Measurements from ENCODE around the gene LRRTM4. TPM values are rescaled to one million over a fixed set of nuclear protein-coding genes. Genes with fewer than 3 reads are reported as not detected.

The LRRTM4 gene
- total RNA-seq, 1 donor from 2014 or later, result 5.4 TPM

DNA sequence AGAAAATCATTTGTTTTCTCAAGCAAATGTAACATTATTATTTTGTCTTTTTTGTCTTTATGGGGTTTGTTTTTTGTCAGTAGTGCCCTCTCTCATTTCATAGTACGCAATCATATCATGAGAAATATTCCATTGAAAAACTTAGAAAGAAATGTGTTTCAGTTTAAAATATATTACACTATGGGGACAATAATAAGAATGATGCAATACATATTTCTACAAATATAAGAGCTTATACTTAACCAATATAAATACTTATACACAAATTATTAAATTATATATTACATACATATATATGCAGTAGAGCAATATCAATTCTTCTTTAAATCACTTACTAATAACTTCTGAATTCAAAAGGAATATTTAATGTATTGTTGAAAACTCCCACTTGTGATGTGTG lies 13.7 kb downstream of the LRRTM4 start:
- H3K36me3 Mint-ChIP-seq, result no peaks in the 10 kb centered on the region
- H3K4me1 Mint-ChIP-seq (ENCODE audit: unreplicated experiment), result peaks cover 4% of the 10 kb centered on the region
- no peaks in the 10 kb centered on the region for H3K9me3 Mint-ChIP-seq
- no peak overlapping the region for H3K27ac Mint-ChIP-seq
- no peak overlapping the region for H3K4me3 Mint-ChIP-seq
- TF ChIP-seq, protein P1, sequence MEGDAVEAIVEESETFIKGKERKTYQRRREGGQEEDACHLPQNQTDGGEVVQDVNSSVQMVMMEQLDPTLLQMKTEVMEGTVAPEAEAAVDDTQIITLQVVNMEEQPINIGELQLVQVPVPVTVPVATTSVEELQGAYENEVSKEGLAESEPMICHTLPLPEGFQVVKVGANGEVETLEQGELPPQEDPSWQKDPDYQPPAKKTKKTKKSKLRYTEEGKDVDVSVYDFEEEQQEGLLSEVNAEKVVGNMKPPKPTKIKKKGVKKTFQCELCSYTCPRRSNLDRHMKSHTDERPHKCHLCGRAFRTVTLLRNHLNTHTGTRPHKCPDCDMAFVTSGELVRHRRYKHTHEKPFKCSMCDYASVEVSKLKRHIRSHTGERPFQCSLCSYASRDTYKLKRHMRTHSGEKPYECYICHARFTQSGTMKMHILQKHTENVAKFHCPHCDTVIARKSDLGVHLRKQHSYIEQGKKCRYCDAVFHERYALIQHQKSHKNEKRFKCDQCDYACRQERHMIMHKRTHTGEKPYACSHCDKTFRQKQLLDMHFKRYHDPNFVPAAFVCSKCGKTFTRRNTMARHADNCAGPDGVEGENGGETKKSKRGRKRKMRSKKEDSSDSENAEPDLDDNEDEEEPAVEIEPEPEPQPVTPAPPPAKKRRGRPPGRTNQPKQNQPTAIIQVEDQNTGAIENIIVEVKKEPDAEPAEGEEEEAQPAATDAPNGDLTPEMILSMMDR (conservative IDR thresholded peaks at IDR 0.05), result no peak
- DNase-seq (ENCODE audit: extremely low spot score, unreplicated experiment), result no peak
- no peaks in the 10 kb centered on the region for H3K27me3 Mint-ChIP-seq

DNA sequence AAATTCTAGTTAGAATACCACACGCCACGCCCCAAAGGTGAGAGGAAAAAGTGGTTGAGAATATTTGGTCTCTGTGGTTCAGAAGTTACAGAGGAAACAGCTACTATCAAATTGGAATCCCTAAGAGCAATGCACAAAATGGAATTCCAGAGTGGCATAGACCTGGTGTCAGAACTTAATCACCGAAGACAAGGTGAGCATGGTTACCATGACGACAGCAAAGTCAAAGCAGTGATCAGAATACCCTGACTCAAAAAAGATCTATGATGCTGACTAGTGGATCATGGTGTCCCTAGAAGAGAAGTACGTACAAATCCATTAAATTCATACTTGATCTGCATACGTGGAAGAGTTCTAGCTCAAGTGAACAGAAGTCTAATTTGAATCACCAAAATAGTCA lies 14.5 kb downstream of the LRRTM4 start:
- no peak overlapping the region for H3K4me3 Mint-ChIP-seq
- DNase-seq (ENCODE audit: extremely low spot score, unreplicated experiment), result no peak
- H3K9me3 Mint-ChIP-seq, result no peaks in the 10 kb centered on the region
- H3K27me3 Mint-ChIP-seq, result no peaks in the 10 kb centered on the region
- H3K36me3 Mint-ChIP-seq, result no peaks in the 10 kb centered on the region
- H3K27ac Mint-ChIP-seq, result no peak overlapping the region
- TF ChIP-seq, protein P1 (conservative IDR thresholded peaks at IDR 0.05), result no peak
- H3K4me1 Mint-ChIP-seq (ENCODE audit: unreplicated experiment), result peaks cover 3% of the 10 kb centered on the region

DNA sequence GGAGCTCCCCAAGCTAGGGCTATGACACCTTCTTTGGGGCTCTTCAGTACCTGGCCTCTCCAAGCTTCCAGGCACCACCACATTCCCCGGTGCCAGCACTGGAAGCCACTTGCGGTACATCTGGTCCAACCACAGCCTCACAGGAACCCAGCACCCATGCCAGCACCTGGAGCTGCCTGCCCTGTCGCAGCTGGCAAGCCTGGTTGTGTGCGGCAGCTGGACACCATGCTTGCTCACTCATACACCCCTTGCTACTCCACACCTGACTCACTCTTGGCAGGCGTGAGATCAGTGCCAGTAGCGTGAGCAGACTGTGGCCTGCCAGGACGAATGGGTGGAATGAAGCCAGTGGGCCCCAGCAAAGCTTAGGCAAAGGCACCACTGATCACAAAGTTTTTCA lies 34.0 kb downstream of the LRRTM4 start:
- H3K4me3 Mint-ChIP-seq, result no peak overlapping the region
- no peaks in the 10 kb centered on the region for H3K27me3 Mint-ChIP-seq
- no peak overlapping the region for H3K27ac Mint-ChIP-seq
- H3K36me3 Mint-ChIP-seq, result no peaks in the 10 kb centered on the region
- TF ChIP-seq, protein P1 (conservative IDR thresholded peaks at IDR 0.05), result no peak
- DNase-seq (ENCODE audit: extremely low spot score, unreplicated experiment), result no peak
- H3K9me3 Mint-ChIP-seq, result no peaks in the 10 kb centered on the region
- no peaks in the 10 kb centered on the region for H3K4me1 Mint-ChIP-seq (ENCODE audit: unreplicated experiment)

DNA sequence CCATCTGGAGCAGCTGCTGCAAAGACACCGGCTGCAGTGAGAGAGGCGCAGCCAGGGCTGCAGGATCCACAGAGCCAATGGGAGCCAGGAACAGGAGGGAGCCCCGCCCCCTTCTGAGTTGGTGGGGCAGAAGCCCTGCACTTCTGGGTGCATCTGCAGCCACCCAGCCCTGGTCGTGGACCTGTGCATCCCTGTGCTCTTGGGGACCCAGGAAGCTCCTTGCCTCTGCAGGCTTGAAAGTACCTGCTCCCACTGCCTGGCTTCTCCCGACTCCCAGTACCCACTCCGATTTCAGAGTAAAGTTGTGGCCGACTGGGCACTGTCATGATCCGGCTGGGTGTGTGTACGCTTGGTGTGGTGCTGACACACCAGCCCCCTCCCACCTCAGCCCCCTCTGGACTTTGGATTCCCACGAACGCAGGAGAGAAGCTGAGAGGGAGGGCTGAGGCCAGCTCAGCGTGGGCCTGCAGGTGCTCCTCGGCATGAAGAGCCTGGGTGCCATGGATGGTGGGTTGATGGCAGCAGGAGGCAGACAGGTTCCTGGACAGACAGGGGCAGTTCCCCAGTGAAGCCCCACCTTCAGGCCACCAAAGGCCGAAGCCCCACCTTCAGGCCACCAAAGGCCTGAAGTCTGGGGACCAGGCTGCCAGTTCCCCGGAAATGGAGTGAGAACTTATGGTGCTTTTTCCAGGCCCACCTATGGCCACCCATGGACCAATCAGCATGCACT lies 34.9 kb downstream of the LRRTM4 start:
- no peaks in the 10 kb centered on the region for H3K4me1 Mint-ChIP-seq (ENCODE audit: unreplicated experiment)
- H3K27me3 Mint-ChIP-seq, result no peaks in the 10 kb centered on the region
- no peak overlapping the region for H3K27ac Mint-ChIP-seq
- no peaks in the 10 kb centered on the region for H3K36me3 Mint-ChIP-seq
- no peak for DNase-seq (ENCODE audit: extremely low spot score, unreplicated experiment)
- TF ChIP-seq, protein P1 (conservative IDR thresholded peaks at IDR 0.05), result no peak
- H3K4me3 Mint-ChIP-seq, result no peak overlapping the region
- H3K9me3 Mint-ChIP-seq, result no peaks in the 10 kb centered on the region

DNA sequence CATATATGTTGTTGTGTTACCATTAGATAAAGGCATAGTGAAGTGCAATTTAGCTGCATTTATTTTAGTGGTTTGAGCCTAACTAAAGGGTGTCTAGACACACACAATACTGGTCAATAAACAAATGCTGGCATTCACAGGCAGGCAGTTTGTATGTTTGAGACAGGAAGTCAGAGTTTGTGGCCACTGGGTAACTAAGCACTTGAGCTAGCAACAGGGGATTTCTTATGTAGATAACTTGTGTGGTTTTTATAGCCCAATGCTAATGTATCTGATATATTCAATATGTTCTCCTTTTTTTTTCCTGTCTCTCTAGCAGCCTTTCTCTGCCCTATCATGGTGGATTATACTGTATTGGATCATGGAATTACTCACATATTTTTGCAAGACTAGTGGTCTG lies 38.1 kb downstream of the LRRTM4 start:
- Mint-ChIP-seq H3K4me3 (no peak overlapping the region), H3K36me3 (no peaks in the 10 kb centered on the region), H3K9me3 (no peaks in the 10 kb centered on the region), H3K27me3 (no peaks in the 10 kb centered on the region), H3K4me1 (ENCODE audit: unreplicated experiment) (no peaks in the 10 kb centered on the region), H3K27ac (no peak overlapping the region)
- no peak for DNase-seq (ENCODE audit: extremely low spot score, unreplicated experiment)
- TF ChIP-seq, protein P1 (conservative IDR thresholded peaks at IDR 0.05), result no peak

All from type B pancreatic cell (in vitro differentiated cells).